LNCAP (cell line): ENCODE measurements around the gene GJA5.

Experiments used
- TF ChIP-seq, protein P1 (sequence below): fragments of 450-650 bp; IDR thresholded peaks from 2 replicates; pipeline ENCODE4 v1.5.1; 2017; ENCODE audit warnings: mild to moderate bottlenecking

GJA5 gene

DNA sequence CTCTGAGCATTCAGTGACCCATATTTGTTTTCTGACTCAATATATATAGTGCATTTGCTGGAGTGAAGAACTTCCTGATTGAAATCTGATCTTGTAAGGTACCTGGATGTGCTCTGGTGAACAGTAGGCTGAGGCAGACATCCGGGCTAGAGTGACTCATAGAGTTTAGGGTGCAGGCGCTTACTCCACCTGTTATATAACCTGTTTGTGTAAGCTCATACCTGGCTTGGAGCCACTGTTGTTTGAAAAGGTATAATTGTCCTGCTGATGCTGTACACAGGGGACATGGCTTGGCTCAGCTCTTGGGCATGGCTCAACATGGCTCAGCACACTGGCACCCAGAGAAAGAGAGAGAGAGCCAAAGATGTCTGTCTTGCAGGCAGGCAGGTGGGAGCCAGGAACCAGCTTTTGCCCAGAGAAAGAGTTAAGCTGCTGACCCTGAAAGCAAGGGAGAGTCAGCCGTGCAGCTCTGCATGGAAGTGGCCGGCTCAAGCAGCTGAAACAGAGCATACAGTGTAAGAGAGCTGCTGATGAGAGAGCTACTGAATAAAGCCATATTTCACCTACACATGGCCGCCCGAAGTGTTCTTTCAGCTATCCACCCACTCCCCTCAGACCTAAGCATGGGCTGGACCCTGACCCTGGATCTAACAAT lies 43.2 kb downstream of the GJA5 start:
- TF ChIP-seq, protein P1, sequence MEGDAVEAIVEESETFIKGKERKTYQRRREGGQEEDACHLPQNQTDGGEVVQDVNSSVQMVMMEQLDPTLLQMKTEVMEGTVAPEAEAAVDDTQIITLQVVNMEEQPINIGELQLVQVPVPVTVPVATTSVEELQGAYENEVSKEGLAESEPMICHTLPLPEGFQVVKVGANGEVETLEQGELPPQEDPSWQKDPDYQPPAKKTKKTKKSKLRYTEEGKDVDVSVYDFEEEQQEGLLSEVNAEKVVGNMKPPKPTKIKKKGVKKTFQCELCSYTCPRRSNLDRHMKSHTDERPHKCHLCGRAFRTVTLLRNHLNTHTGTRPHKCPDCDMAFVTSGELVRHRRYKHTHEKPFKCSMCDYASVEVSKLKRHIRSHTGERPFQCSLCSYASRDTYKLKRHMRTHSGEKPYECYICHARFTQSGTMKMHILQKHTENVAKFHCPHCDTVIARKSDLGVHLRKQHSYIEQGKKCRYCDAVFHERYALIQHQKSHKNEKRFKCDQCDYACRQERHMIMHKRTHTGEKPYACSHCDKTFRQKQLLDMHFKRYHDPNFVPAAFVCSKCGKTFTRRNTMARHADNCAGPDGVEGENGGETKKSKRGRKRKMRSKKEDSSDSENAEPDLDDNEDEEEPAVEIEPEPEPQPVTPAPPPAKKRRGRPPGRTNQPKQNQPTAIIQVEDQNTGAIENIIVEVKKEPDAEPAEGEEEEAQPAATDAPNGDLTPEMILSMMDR, result no peak

GRCh38 chr1:147712605-147713004 lies 47.8 kb downstream of the GJA5 start:
- TF ChIP-seq, protein P1, result no peak
